Stimulated activated CD4-positive, alpha-beta T cell treated with anti-CD3 and anti-CD28 coated beads, Interleukin-12 subunit alpha, Interleukin-12 subunit beta, amount 100 ng/mL, for 4 hours (primary cell): Measurements from ENCODE around the gene TFEC.
"Not testable (repeated sequence)": the region's sequence is repeated elsewhere in the genome, so short reads cannot be mapped to it uniquely, and the experiment has no call there.

ENCODE experiments used
- DNase-seq: peaks from one replicate; pipeline ENCODE4 v3.0.0-alpha.2; 2020

The TFEC gene

DNA sequence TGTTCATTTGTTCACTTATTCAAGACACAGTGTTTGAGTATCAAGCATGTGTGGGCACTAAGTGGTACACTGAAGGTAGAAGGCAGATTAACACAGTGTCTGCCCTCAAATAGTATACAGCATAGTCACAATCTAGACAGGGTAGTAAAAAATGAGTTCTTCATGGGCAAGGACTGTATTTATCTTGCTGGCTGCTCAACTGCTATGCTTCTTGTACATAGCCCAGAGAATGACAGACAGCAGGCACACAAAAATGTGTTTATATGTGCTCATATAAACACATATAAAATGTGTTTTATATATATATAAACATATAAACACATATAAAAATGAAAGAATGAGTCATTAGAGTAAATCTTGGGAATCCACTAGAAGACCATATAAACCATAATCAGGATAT, 43.1 kb downstream of the TFEC start:
- no peak for DNase-seq

DNA sequence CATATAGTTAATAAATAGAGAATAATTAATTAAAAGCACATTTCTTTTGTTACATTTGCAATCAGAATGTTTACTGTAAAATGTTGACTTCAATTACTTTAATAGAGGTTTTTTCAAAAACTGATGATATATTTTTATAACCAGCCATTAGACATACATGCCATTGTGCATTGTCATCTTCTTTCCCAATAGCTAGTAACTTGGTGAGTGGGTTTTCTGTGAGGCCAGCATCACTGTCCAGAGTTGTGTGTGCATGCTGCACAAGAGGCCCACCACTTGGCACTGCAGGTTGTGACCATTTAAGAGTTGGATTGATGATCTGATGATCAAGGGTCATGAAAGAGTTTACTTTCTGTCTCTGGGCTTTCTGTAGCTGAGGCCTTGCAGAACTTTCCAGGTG, 46.5 kb downstream of the TFEC start:
- DNase-seq, result no peak

DNA sequence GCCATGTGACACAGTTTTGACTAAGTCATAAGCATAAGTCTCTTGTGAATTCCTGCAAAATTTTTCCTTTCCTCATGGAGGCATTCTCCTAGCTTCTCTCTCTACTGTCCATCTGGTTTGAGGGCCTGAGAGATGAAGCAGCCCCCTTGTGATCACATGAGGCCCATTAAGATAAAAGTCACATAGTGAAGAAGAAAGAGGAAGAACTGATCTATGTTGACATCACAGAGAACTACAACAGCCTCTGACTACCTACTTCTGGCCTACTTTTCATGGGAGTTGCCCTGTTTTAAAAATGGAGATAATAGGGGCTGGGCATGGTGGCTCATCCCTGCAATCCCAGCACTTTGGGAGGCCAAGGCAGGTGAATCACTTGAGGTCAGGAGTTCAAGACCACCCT, 50.4 kb downstream of the TFEC start:
- no peak for DNase-seq

DNA sequence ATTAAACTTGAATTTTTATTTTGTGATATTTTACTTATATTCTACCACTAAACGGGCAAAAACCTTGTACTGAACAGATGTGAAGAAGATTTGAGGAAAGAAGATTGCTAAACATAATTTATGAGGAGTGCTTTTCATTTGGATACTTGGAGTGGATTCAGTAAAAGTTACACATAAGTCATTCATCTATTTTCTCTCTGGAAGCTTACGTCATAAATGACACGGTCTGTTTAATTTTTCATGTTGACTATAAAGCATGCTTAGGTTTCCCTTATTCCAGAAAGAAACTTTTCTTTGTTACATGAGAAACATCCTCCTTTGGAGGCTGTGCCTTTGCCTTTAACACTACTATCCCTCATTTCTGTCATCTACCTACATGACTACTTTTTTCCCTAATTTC, 53.9 kb downstream of the TFEC start:
- no peak for DNase-seq

DNA sequence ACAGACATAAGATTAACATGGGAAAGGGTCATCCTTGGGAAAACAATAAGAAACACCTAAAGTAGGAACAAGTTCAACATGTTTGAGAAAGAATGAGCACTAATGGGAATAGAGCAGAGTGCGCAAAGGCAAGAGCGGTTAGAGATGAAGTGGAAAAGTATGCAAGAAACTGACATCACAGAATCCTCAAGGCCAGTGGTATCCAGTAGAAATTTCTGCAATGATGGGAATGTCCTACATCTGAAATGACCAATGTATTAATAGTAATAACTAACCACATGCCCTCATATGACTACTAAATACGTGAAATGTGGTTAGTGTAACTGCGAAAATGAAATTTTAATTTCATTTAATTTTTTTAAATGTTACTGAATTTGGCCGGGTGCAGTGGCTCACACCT, 54.8 kb downstream of the TFEC start:
- DNase-seq, result no peak

DNA sequence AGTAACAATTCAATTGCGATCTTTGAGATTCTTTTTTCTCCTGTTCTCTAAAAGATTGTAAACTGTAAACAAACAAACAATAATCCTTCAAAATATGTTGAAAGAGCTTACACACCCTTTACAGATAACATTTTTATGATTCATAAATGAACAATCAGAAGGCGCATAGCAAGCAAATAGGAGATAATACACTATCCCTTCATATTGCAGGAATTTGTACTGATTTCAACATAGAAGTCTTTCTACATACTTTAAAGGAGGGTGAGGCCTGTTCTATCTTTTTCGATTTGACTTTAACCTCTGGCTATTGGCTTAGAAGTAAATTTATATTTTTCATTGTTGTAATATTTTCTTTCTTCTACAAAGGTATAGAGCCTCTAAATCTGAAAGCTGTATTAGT, 57.2 kb downstream of the TFEC start:
- DNase-seq, result no peak

DNA sequence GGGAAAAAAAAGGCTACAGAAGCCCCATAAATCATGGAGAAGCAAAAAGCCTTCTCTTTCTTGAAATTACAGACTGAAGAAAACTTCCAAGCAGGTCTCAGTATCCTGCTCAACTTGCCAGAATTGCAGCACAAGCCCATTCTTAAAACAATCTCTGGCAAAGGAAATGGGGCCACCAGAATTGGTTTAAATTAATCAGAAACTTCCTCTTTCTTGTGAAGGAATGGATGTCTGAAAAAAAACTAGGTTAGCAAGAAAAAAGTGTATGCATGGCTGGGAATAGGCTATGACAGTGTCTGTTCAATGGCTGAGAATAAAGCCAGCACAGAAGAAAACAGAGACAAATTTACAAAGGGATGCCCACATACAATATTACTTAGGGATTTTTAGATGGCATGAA, 59.1 kb downstream of the TFEC start:
- no peak for DNase-seq

DNA sequence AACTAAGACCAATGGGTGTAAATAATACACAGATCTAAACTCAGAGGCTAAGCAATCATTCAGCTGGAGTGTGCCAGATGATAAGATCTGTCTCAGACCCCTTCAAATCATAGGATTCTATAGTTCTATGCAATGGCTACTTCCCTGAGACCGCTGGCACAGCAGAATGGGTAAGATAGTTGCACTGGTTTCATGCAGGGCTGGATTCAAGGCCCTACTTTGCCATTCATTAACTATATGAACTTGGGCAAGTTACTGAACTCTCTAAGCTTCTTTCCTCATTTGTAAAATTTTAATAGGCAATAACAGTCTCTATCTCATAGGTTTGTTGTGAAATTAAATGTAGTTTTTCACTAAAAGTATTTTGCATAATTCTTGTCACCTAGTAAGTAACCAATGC, 62.0 kb downstream of the TFEC start:
- DNase-seq, result no peak

DNA sequence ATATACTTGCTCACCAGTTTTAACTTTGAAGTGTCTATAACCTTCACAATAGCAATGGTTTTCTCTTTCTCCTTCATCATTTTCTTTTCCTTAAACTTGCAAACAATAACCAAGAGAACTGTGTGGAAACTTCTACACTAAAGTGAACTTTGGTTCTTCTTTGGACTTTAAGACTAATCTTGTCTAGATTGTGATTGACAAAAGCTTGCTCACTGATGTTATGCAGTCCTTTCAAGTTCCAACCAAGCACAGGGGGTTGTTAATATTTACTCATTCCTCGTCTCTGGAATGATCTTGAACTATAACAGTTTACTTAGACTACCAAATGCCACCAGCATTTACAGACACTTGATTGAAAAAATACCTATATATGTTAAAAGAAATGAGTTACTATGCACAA, 62.4 kb downstream of the TFEC start:
- no peak for DNase-seq

DNA sequence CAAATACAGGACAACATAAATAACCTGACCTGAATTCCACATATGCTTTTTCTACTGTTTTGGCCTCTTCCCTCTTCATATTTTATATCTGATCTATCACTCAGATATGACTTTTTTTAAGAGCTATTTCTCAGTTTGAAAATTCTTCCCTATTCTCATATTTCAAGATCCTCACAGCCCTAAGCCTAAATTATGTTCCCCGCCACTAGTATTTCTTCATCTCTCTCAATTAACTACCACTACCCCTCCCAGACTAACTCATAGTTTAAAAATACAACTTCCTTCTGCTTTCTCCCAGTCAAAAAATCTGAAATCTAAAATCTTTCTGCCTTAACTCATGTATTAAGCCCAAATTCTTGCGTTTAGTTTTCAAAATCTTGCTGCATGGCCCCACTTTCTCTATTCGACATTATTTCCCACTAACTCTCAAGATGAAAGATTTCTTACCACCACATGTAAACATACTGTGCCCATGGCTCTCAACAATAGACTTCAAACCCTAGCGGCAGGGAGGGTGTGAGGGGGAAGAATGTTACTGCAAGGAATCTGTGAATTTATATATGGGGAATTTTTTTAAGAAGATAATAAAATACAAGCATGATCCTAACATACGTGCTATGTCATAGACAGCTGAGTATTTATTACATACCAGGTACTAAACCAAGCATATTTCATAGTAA, 64.6 kb downstream of the TFEC start:
- DNase-seq, result no peak

DNA sequence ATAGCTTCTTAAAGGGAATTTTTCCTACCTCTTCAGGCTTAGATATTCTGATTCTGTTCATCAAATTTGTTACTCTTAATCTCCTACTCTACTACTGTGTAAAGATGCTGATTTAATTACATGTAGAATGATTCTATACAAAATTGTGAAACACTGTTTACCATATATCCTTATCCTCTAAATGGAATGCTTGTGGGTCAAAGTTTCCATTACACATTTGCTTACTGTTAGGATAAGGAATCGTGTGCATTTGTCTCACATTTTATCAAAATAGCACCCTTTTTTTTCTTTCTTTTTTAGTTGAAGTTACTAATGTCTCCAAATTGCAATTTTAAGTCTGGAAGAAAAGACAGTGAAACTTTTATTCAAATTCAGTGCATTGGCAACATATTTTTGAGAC, 65.3 kb downstream of the TFEC start:
- no peak for DNase-seq

DNA sequence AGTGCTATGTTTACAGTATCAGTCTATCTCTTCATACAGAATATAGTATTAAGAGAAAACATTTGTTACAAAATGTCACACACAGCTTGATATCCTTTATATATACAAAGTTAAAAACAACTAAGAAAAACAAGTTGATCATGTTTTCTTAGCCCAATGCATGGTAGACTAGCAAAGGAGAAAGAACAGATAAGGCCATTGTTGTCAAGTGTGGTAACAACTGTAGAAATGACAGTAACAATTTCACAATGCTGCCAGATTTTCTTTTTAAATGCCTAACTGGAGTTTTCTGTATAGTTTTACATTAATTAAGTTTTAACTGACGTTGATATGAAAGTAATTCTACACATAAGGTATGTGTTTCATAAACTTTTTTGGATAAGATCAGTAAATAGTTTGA, 65.8 kb downstream of the TFEC start:
- no peak for DNase-seq

DNA sequence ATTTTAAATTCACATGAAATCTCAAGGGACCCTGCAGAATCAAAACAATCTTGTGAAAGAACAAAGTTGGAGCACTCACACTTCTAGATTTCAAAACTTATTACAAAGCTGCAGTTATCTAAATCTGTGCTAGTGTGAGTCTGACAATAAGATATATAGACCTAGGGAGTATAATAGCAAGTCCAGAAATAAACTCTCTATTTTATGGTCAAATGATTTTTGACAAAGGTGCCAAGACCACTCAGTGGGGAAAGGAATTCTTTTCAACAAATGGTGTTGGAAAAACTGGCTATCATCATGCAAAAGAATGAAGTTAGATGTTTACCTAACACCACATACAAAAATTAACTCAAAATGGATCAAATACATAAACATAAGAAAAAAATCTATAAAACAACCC, 68.2 kb downstream of the TFEC start:
- no peak for DNase-seq

DNA sequence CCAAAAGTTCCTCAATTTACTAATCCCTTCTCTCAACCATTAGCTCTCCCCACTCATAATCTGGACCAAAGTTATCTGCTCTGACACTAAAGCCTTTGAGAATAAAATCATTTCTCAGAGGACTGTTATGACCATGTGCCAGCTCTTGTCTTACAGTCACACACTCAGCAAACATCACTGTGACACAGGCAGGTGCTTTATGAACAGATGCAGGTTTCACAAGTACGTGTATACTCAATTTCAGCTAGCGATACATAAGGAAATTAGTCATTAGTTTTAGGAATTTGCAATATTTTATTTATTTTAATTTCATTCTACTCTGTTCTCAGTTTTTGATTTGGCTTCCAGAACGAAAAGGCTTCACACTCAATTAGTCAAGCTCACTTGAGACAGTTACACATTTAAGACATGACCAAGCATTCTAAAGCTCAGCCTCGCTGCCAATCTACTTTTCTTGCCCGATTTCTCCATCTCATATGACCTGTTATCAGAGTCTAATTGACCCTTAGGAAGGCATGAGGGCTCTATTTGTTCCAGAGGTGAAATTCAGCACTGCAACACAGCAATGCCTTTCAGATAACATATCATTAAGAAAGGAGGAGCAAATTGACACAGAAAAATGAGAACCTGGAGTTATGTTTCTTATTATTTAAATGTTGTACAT, 76.8 kb downstream of the TFEC start:
- DNase-seq, result no peak

DNA sequence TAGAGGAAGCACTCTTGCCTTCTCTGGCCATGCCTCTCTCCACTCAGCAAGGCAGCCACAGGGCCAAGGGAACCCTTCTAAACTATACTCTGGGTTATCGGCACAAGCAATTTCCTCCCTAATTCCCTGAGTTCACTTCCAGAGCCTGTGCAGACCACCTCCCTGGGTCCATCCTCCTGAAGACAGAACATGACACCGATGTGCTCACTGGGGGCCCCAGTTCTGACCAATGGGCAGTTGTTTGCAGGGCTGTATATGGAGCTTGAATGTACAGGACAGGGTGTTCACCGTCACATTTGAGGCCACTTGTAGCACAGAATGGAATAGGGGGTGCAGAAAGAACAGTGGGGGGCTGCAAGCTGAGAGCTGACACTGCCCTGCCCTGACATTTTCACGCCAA, 77.7 kb downstream of the TFEC start:
- DNase-seq, result no peak

DNA sequence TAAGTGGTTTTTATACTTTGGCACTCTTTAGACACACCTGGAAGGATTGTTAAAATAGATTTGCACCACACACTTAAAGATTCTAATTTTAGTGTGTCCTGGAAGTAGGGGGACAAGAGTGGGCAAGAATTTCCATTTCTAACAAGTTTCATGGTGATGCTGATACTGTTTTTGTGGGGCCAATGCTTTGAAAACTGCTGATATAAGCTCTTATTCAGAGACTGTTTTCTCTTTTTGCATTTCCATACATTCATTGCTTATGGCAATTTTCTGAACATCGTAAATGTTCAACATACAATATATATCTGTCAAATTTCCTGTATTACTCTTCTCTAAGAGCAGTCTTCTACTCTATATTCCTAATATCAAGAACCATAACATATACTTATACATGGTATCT, 79.0 kb downstream of the TFEC start:
- no peak for DNase-seq

DNA sequence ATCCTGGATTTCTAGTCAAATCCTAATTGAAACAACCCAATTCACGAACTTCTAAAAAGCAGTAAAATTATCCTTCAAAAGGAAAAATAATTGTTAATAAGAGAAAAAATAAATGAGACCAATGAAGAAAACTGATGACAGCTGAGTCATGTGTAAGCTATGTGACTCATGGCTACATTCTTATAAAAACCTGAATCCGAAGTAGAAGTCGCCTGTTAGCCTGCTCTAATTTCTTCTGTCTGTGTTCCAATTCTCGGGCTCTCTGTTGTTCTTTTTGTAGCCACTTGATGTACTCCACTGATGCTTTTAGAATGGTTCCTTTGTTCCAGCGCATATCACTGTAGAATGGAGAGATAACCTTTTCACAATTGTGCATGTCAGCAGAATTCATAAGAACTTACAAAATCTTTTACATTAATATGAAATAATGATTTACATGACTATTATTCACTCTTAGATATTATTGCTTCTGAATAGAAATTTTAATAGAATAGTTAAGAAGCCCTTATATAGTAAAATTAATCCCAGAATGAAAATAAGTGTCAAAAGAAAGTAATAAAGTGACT, 88.8 kb downstream of the TFEC start:
- DNase-seq, result no peak

DNA sequence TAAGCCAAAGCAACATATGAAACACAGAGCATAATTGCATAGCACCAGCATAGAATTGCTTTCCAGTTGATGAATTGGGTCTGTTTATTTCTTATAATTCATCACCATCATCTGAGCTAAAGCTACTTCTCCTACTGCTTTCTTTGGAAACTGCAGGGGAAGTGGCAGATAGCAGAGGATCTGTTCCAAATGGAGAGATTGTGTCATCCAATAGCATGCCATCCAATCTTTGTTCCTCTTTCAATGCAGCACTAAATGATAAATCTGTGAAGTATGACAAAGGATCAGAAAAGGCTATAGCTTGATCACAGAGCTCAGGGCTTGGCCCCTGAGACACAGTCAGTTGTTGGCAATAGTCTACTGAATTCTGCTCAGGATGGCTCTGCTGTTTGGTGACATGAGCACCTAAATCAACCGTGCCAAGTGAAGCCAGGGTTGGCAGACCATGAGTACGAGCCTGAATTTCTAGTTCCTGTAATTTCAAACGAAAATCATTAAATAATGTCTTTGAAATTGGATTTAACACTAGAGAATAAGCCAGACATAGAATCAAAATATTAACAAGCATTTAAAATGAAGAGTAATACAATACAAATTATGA, 90.0 kb downstream of the TFEC start:
- no peak for DNase-seq

DNA sequence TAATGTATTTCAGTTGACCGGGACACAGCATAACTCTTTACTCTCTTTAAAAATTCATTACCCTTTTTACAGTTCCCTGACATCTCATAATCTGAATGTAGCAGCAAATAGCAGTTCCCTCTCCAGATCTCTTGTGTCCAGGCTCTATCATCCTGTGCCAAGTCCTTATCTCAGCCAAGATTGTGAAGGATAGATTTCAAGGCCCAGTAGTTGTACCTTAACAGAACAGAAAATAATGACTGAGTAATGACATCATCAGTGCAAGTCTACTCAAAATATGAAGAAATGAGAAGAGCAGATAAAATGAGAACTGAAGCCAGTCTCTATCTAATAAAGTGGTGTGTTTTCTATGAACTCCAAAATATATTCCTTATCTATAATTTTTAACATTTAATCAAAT, 92.6 kb downstream of the TFEC start:
- DNase-seq, result no peak

DNA sequence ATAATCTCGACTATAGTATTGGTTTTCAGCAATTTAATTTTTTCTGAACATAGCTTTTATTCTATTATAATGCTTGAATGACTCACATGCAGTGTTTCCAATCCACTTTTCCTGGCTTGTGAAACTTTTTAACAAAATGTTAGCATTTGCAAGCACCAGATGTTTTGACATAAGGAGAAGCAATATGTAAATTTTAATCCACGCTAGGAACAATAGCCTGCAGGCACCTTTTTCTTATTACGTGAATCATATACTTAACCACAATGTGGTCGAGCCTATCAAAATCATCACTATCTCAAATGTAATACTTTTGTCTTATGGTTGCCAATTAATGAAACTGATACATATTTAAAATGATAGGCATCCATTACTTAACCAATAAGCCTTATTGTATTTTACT, 97.1 kb downstream of the TFEC start:
- DNase-seq, result no peak

DNA sequence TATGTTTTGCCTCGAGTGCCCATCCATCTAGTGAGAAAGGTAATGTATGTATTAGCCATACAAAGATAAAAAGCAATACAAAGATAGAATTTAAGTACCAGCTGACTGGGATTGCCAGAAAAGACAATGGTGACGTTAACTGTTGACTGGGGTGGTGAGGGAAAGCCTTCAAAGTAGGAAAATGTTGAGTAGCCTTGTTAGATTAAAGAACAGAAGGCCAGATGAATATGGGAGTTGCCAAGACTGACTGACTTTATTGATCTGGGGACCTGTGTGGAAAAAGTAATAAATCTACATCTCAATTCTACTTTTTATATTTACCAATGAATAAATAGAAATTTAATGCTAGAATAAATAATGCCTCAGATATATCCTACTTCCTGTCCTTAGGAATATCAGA, 97.7 kb downstream of the TFEC start:
- DNase-seq, result no peak

DNA sequence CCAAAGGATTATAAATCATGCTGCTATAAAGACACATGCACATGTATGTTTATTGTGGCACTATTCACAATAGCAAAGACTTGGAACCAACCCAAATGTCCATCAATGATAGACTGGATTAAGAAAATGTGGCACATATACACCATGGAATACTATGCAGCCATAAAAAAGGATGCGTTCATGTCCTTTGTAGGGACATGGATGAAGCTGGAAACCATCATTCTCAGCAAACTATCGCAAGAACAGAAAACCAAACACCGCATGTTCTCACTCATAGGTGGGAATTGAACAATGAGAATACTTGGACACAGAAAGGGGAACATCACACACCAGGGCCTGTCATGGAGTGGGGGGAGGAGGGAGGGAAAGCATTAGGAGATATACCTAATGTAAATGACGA, 100.4 kb downstream of the TFEC start:
- not testable (repeated sequence) for DNase-seq

DNA sequence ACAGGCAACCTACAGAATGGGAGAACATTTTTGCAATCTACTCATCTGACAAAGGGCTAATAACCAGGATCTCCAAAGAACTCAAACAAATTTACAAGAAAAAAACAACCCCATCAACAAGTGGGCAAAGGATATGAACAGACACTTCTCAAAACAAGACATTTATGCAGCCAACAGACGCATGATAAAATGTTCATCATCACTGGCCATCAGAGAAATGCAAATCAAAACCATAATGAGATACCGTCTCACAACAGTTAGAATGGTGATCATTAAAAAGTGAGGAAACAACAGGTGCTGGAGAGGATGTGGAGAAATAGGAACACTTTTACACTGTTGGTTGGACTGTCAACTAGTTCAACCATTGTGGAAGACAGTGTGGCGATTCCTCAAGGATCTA, 100.8 kb downstream of the TFEC start:
- DNase-seq, result not testable (repeated sequence)

DNA sequence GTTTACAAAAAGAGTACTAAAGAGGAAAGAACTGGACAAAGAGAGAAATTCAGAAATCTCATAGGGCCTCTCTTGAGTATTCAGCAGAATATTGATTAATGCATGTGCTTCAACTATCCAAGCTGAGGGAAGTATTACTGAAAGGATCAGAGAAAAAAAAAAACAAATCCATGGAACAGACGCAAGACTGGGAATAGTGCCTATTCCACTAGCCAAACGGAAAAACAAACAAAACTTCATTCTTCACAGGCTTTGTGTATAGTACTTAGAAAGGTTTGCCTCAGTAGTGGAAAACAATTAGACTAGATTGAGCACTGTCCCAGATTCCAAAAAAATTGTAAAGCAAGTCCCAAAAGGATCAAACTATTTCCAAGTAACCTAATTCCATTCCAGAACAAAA, 106.2 kb downstream of the TFEC start:
- DNase-seq, result no peak

DNA sequence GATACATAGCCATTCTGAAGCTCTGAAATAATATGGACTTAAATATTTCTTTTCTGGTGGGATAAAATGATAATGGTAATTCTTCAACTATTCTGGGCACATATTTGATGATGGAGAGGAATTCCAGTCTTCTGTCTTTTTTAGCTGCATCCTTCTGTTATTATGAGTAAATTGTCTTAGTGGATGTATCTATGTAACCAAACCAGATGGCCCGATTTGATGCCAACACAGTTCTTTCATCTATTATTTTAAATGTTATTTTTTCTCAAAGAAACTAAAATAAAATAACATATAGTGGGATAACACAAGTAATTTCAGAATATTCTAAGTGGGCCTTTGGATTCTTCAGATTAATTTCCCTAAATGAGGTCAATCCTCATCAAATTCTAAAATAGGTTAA, 110.2 kb downstream of the TFEC start:
- DNase-seq, result no peak
